ENCODE data around the gene CALHM3. TPM values are rescaled to one million over a fixed set of nuclear protein-coding genes. Genes with fewer than 3 reads are reported as not detected.

Gene CALHM3
- polyA plus RNA-seq, 1 donor (not counting 4 experiments of a cell fraction or from before 2014, with no cell fraction given), result not detected

DNA sequence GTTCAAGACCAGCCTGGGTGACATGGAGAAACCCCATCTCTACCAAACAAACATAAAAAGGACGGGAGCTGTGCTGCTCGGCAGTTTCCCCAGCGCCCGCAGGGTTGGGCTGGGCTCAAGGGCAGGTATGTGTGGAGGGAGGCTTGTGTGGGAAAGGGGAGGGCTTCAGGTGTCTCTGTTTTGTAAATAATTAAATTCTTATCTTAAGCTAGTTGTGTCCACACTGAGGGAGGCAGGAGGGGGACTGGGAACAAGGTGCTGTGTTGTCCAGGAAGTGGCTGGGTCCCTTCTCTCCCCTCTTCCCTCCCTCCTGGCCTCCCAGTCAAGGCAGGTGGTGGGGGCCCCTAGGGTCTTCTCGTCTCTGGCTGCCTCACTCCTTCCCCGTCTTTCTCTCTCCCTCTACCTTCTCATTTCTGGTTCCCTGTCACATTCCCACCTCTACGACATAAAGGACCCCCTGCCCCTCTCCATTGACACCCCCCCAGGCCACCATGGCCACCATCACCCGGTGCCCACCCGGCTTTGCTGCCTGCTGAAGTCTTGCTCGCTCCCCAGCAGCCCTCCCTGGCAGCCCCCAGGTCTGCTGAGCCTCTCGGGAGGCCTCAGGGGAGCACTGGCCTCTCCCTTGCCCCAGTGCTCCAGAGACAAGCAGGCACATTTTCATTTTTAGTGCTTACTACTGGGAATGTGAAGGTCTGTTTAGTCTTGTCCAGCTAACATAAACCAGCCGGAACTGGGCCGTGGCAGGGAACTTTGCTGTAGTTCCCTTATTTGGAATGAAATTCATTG is 33.7 kb upstream of the CALHM3 start:
- H3K27me3 ChIP-seq (ENCODE audit: control insufficient read depth, extremely low read depth, insufficient read depth, low read length), result no peaks in the 10 kb centered on the region
- dilution Hi-C loops (cut with MboI; ENCODE audit: extremely low pct_ligation_motif_present, low sequenced_read_pairs), result no loop called here
- no peaks in the 10 kb centered on the region for H3K79me2 ChIP-seq (ENCODE audit: control insufficient read depth, insufficient read depth, low read length)
- FAIRE-seq (no peak), DNase-seq (ENCODE audit: low read depth, low spot score) (no peak)
- H4K20me1 ChIP-seq (ENCODE audit: control insufficient read depth, extremely low read depth, insufficient read depth, low read length), result no peaks in the 10 kb centered on the region
- no peaks in the 10 kb centered on the region for H3K36me3 ChIP-seq (ENCODE audit: control insufficient read depth in 2 of 2, extremely low read depth in 1 of 2, insufficient read depth in 2 of 2, low read length in 2 of 2)
- TF ChIP-seq, protein P1, sequence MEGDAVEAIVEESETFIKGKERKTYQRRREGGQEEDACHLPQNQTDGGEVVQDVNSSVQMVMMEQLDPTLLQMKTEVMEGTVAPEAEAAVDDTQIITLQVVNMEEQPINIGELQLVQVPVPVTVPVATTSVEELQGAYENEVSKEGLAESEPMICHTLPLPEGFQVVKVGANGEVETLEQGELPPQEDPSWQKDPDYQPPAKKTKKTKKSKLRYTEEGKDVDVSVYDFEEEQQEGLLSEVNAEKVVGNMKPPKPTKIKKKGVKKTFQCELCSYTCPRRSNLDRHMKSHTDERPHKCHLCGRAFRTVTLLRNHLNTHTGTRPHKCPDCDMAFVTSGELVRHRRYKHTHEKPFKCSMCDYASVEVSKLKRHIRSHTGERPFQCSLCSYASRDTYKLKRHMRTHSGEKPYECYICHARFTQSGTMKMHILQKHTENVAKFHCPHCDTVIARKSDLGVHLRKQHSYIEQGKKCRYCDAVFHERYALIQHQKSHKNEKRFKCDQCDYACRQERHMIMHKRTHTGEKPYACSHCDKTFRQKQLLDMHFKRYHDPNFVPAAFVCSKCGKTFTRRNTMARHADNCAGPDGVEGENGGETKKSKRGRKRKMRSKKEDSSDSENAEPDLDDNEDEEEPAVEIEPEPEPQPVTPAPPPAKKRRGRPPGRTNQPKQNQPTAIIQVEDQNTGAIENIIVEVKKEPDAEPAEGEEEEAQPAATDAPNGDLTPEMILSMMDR (optimal IDR thresholded peaks at IDR 0.05 in 1 of 3, IDR thresholded peaks at IDR 0.05 in 1 of 3, conservative IDR thresholded peaks at IDR 0.05 in 1 of 3; ENCODE audit: extremely low read depth in 1 of 3, insufficient read depth in 2 of 3, low read length in 3 of 3), result no peak
- TF ChIP-seq EZH2 (IDR thresholded peaks at IDR 0.05; ENCODE audit: low read length), result no peak
- H3K27ac ChIP-seq (ENCODE audit: control insufficient read depth, insufficient read depth, low read length), result no peak overlapping the region
- H2AFZ ChIP-seq (ENCODE audit: control insufficient read depth, low read length), result no peak overlapping the region
- H3K4me3 ChIP-seq (ENCODE audit: control insufficient read depth in 2 of 3, extremely low read depth in 1 of 3, insufficient read depth in 2 of 3, low read depth in 1 of 3, low read length in 3 of 3), result no peak overlapping the region
- H3K9ac ChIP-seq (ENCODE audit: control insufficient read depth, extremely low read depth, insufficient read depth, low read length), result no peak overlapping the region
- no peaks in the 10 kb centered on the region for H3K9me3 ChIP-seq (ENCODE audit: control insufficient read depth, low read depth, low read length)
- no peak overlapping the region for H3K4me2 ChIP-seq (ENCODE audit: control insufficient read depth, extremely low read depth, insufficient read depth, low read depth, low read length)
- no peaks in the 10 kb centered on the region for H3K4me1 ChIP-seq (ENCODE audit: control insufficient read depth, extremely low read depth, insufficient read depth, low read length)
- H3K9me1 ChIP-seq (ENCODE audit: control insufficient read depth, extremely low read depth, insufficient read depth, low read length), result no peaks in the 10 kb centered on the region

DNA sequence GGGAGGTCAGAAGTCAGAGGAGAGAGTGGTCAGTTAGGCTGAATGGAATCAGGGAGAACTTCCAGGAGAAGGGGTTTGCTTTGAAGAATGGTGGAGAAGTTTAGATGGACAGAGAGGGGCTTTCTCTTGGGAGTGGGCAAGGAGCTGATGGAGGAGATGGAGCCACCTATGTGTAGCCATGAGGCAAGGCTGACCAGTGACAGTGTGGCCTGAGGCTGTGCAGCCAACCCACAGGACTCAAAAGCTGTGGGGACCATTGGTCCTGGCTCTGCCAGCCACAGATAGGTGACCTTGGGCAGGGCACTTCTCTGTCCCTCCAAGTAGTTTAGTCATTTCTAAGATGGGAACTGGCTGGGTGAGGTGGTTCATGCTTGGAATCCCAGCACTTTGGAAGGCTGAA is 33.1 kb upstream of the CALHM3 start:
- Histone ChIP-seq H3K9me1 (ENCODE audit: control insufficient read depth, extremely low read depth, insufficient read depth, low read length) (no peaks in the 10 kb centered on the region), H3K36me3 (ENCODE audit: control insufficient read depth in 2 of 2, extremely low read depth in 1 of 2, insufficient read depth in 2 of 2, low read length in 2 of 2) (no peaks in the 10 kb centered on the region), H3K27ac (ENCODE audit: control insufficient read depth, insufficient read depth, low read length) (no peak overlapping the region), H3K4me2 (ENCODE audit: control insufficient read depth, extremely low read depth, insufficient read depth, low read depth, low read length) (no peak overlapping the region), H3K27me3 (ENCODE audit: control insufficient read depth, extremely low read depth, insufficient read depth, low read length) (peaks cover 6% of the 10 kb centered on the region), H3K4me1 (ENCODE audit: control insufficient read depth, extremely low read depth, insufficient read depth, low read length) (no peaks in the 10 kb centered on the region), H2AFZ (ENCODE audit: control insufficient read depth, low read length) (no peak overlapping the region), H4K20me1 (ENCODE audit: control insufficient read depth, extremely low read depth, insufficient read depth, low read length) (no peaks in the 10 kb centered on the region), H3K9me3 (ENCODE audit: control insufficient read depth, low read depth, low read length) (no peaks in the 10 kb centered on the region), H3K79me2 (ENCODE audit: control insufficient read depth, insufficient read depth, low read length) (no peaks in the 10 kb centered on the region), H3K4me3 (ENCODE audit: control insufficient read depth in 2 of 3, extremely low read depth in 1 of 3, insufficient read depth in 2 of 3, low read depth in 1 of 3, low read length in 3 of 3) (no peak overlapping the region), H3K9ac (ENCODE audit: control insufficient read depth, extremely low read depth, insufficient read depth, low read length) (no peak overlapping the region)
- dilution Hi-C loops (cut with MboI; ENCODE audit: extremely low pct_ligation_motif_present, low sequenced_read_pairs), result no loop called here
- no peak for FAIRE-seq
- TF ChIP-seq, protein P1 (optimal IDR thresholded peaks at IDR 0.05 in 1 of 3, IDR thresholded peaks at IDR 0.05 in 1 of 3, conservative IDR thresholded peaks at IDR 0.05 in 1 of 3; ENCODE audit: extremely low read depth in 1 of 3, insufficient read depth in 2 of 3, low read length in 3 of 3), result no peak
- TF ChIP-seq EZH2 (IDR thresholded peaks at IDR 0.05; ENCODE audit: low read length), result no peak
- DNase-seq (ENCODE audit: low read depth, low spot score), result no peak
